HUDEP-2 (cell line): ENCODE data around the gene MED28.

Experiments used
- DNase-seq, 76 experiments: peaks; one replicate each; lab custom pipeline; 2025; ENCODE audit not compliant: unreplicated experiment in 76 of 76; lab: John Stamatoyannopoulos, UW

Gene MED28

DNA sequence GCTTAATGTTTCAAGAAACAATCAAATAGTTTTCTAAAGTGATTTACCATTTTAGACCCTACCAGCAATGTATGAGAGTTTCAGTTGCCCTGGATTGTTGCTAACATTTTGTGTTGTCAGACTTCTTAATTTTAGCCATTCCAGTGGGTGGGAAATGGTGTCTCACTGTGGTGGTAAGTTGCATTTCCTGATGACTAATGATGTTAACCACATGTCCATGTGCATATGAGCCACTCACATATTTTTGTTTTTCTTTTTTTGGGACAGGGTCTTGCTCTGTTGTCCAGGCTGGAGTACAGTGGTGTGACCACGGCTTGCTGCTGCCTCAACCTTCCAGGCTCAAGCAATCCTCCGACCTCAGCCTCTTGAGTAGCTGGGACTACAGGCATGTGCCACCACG lies 48.3 kb downstream of the MED28 start:
- DNase-seq, result no peak

DNA sequence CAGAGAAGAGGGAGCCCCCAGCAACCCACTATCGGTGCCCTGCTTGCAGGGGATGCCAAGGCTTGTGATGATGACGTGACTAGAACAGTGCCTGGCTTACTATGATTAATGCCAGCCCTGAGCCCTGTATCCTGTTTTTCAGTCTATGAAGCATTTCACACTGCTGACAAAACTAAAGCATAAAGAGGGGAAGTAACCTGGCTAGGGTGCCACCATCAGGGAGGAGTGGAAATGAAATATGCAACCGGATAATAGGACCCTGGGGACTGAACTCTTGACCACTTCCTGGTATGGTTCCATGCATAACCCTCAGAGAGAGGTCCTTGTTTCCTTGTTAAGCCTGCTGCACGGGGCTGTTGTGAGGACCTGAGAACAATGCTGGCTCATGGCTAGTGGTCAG lies 50.3 kb downstream of the MED28 start:
- no peak for DNase-seq

DNA sequence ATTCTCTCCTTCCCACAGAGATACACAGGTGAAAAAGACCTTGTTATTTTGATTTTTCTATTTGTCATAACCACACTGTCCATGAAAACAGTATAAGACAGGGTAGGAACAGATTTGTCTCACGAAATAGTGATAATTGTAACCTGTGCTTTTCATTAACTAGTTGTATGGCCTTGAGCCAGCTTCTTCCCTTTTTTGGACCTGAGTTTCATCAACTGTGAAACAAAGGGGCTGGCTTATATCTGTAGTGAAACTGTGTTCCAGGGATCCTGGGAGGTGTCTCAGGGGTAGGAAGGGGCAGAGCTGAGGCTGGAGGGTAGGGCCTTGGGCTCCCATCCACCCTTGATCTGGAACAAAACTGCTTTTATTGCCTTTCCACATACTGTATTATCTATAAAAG lies 50.9 kb downstream of the MED28 start:
- DNase-seq, result no peak

DNA sequence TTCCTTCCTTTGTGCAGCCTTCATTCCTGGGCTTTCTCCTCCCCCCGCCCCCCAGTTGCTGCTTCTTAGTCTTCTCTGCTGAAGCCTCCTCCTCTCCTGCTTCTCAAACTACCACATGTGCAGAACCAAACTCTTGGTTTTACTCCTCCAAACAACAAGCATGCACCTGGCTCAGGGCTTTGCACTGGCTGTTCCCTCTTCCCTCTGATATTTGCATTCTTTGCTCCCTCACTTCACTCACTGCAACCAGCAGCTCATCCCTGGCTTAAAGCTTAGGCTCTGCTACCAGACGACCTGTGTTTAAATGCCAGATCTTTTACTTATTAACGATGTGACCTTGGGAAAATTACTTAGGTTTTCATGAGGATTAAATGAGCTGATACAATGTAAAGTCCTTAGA lies 51.4 kb downstream of the MED28 start:
- DNase-seq, result no peak

DNA sequence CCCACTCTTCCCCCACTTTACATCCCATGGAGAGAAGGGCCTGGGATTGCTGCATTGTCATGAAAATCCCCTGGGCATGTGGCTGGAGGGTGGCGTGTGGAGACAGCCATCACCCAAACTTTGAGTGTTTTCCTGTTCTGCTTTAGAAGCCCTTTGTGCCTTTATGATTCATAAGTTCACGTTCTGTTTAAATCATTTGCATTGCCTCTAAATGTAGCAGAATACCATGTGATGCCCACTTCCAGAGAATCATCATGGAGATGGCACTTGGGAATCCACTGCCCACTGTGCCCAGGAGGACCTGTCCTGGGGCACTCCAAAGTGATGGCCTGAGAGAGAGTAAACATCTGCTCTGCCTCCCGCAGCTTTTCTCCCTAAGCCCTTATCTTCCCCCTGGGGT lies 52.8 kb downstream of the MED28 start:
- DNase-seq, result no peak

DNA sequence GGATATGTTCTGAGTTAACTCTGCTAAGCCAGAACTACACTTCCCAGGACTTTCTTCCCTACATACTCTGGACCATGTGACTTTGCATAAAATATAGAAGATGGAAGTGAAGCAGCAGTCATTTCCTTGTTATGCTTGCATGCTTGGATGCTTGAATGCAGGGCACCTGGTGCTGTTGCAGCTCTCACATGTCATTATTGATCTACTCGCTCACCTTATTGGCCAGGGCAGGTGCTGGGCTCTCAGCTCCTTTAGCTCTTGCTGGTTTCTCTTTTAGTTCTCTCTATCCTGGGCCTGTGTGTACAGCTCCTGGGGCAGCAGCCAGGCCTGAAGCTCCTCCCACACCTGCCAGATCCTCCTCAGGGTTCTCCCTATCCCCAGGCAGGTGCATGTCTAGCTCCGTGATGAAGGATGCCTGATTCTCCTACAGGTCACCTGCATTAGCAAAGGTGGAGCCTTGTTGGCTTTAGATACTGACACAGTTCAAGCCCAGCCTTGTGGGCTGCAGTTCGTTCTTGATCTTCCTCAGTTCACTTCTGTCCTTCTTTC lies 53.3 kb downstream of the MED28 start:
- no peak for DNase-seq

DNA sequence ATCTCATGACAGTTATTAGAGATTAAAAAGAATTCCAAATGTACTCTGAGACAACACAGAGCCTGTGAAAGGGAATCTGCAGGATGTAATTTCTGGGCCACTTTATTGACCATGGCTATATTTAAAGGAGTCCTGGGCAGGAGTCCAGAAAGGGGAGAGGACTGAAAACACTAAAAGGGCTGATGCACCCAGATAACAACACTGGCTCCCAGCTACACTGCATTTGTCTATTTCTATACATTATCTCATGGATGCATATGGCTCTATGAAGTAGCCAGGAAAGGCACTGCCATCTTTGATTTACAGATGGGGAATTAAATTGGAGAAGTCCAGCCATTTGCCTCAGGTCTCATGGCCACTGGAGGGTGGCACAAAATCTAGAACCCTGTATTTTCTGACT lies 56.0 kb downstream of the MED28 start:
- peak in 66 of 76 experiments; percentile 2 to 79 (median 45) for DNase-seq

DNA sequence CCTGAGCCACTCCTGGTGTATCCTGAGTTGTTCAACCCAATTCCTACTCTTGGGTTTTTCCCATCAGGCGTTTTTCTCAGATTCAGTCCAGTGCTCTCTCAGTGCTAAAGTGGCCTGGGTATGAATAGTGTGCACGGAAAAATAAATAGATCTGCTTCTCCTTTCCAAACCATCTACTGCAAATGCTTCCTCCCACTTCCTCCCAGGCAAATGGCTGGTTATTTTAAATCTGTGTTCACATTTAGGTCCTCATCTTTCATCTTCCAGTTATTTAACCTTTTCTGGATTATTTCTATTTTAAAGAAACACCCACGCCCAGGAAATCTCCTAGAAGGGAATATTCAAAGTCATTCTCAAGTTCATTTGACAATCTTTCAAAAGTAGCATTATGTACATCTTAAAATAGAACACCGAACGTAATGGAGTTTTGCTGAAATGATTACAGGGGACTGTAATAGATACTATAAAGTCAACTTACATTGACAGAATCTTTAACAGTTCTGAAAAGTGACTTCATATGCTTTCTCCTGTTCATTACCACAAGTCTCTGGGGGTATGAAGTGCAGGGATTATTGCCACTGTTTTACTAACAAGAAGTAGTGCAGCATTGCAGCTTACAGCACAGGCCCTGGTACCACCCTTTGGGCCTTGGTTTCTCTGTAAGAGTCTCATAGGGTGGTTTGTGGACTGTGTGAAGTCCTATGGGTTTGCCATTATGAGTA lies 66.3 kb downstream of the MED28 start:
- DNase-seq, result no peak

DNA sequence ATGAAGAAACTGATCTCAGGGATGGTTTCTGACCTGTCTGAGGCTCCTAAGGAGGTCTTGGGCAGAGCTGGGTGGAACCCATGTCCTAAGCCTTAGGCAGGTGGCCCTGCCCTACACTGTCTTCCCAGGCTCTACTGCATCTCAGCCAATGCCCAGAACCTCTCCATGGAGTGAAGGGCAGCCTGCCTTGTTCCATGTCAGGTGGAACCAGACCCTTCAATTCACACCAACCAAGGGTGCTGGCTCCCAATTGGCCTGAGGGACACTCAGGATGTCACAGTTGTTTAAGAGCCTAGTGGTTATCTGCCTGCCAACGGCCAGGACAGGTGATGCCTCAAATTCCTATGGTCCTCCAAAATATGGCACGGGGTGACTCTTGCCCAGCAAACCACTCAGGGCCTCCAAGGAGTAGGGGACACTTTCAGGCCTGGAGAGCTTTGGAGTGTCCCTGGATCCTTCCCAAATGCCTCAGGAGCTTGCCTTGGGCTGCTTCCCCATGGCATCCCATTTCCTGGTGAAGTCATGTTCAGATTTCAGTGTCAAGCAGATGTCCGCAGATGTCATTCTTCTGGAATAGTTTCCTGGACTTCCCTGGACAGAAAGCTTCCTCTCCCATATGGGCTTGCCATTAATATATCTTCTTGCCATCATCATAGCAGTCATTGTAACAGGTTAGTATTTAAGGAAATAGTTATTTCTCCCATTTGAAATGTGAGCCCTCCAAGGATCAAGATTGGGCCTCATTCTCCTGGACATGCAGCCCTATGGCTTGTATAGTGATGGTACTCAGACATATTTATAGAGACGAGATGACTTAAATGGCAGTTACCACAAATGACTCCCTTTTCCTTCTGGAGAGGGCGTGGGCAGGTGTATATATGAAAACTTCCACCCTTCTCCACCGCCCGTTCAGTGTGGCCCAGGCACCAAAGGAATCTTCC lies 67.1 kb downstream of the MED28 start:
- DNase-seq, result no peak

DNA sequence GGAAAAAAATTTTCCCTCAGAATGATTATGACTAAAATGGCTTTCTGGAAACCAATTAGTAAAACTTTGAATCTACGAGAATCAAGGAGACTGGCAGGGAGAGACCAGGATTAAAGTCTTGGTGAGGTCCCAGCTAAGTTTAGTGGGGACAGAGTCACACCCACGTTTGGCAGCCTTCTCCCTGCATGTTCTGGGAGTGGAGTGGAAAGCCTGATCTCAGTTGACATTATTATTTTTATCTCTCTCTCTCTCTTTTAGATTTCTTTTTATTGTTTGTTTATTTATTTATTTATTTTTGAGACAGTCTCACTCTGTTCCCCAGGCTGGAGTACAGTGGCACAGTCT lies 67.8 kb downstream of the MED28 start:
- DNase-seq, result no peak
